Retinal pigment epithelial cell (primary cell): ENCODE data around the gene ZIC5.

ENCODE experiments used
- DNase-seq: peaks from one replicate; pipeline ENCODE4 v3.0.0-alpha.2; 2010; ENCODE audit warnings: low read depth
- H3K4me3 ChIP-seq: 2 replicates; pipeline ENCODE4 v1.5.1; 2011; ENCODE audit warnings: mild to moderate bottlenecking, low read length, control low read depth, moderate library complexity
- TF ChIP-seq, protein P1 (sequence below): conservative IDR thresholded peaks from 2 replicates; pipeline ENCODE4 v1.5.1; 2011; ENCODE audit warnings: low read depth, low read length, control low read depth, inconsistent platforms

ZIC5 gene

DNA sequence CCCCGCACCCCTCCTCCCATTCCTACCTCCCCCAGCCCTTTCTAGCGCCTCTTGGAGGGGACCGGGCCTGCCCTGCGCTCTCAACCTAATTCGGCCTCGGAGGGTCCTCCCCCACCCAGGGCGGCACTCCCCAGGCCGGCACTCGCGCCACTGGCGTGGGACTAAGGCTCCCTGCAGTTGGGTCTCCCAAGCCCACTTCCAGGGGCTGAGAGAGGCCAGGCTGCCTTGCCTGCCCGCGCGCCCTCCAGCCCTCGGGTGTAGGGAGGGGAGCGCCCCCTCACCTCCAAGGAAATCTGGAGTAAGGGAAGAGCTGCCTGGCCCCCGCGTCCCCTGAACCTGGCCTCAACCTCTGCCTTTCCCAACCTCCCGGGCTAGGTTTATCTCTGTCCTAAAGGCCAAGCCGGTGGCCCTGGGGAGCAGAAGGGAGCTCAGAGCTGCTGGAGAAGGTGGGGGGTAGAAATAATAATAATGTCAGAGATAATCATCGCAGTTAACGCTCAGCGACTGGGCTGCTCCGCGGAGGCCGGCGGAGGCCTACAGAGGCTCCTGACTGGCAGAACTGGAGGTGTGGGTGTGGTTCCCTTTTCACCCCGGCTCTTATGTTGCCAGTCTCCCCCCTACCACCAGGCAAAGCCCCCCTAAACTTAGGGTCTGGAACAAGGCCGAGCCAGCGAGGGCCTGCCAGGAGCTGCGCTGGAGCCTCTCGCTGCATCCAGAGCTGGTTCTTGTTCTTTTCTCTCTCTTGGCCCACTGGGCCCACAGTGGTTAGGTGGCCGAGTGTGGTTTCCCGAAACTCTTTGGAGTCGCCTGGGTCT is 19.7 kb upstream of the ZIC5 start:
- no peak for DNase-seq
- H3K4me3 ChIP-seq = no peak overlapping the region
- TF ChIP-seq, protein P1, sequence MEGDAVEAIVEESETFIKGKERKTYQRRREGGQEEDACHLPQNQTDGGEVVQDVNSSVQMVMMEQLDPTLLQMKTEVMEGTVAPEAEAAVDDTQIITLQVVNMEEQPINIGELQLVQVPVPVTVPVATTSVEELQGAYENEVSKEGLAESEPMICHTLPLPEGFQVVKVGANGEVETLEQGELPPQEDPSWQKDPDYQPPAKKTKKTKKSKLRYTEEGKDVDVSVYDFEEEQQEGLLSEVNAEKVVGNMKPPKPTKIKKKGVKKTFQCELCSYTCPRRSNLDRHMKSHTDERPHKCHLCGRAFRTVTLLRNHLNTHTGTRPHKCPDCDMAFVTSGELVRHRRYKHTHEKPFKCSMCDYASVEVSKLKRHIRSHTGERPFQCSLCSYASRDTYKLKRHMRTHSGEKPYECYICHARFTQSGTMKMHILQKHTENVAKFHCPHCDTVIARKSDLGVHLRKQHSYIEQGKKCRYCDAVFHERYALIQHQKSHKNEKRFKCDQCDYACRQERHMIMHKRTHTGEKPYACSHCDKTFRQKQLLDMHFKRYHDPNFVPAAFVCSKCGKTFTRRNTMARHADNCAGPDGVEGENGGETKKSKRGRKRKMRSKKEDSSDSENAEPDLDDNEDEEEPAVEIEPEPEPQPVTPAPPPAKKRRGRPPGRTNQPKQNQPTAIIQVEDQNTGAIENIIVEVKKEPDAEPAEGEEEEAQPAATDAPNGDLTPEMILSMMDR = no peak

DNA sequence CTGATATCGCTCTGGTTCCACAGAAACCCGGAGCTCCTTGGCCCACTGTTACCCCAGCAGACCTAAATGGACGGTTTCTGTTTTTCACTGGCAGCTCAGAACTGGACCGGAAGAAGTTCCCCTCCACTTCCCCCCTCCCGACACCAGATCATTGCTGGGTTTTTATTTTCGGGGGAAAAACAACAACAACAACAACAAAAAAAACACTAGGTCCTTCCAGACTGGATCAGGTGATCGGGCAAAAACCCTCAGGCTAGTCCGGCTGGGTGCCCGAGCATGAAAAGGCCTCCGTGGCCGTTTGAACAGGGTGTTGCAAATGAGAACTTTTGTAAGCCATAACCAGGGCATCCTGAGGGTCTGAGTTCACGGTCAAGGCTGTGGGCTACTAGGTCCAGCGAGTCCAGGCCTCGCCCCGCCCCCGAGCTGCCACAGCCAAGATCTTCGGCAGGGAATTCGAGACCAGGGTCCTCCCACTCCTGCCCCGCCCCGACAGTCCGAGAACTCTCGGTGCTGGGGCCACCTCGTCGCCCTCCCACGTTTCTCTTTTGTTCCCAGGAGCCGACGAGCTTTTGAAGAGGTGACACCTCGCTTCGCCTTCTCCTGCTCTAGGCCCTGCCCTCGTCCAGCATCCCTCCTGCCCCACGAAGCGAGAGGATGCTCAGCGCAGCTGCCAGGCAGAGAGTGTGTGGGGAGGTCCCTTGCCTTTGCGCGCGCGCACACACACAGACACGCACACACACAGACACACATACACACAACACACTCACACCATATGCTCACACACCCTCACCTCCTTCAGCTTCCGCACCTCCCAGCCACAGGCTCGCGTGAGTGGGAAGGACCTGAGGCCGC is 18.8 kb upstream of the ZIC5 start:
- TF ChIP-seq, protein P1 = no peak
- H3K4me3 ChIP-seq = no peak overlapping the region
- no peak for DNase-seq

DNA sequence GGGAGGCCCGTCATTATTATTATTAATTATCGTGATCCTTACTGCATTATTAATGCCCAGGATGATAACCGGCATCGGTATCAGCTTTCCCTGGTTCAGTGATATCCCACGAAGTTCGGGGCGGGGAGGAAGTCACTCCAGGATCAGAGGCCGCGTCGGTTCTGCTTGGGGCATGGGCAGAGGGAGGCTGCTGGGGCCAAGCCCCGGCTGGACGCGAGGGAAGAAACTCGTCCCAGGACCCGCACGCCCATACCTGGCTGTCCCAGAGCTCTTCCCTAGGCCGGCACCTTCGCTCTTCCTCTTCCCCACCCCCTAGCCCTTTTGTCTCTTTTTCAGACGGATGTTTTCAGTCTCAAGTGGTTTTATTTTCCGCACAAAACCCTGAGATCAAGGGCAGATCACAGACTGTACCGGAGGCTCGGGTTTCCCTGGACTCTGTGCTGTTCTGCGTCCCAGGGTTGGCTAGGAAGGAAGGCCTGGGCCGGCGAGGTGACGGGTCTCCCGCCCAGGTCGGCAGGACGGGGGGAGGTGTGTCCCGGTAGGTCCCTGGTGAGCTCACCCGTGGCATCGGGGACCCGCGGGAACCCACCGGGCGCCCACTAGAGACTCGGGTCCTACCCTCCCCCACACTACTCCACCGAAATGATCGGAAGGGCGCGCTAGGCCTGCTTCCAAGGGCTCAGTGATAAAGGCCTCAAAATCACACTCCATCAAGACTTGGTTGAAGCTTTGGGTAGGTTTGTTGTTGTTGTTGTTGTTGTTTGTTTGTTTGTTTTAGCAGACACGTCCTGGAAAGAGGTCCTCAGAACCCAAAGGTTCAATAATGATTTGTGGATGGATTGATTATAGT is 17.9 kb upstream of the ZIC5 start:
- DNase-seq = no peak
- no peak overlapping the region for H3K4me3 ChIP-seq
- TF ChIP-seq, protein P1 = no peak

DNA sequence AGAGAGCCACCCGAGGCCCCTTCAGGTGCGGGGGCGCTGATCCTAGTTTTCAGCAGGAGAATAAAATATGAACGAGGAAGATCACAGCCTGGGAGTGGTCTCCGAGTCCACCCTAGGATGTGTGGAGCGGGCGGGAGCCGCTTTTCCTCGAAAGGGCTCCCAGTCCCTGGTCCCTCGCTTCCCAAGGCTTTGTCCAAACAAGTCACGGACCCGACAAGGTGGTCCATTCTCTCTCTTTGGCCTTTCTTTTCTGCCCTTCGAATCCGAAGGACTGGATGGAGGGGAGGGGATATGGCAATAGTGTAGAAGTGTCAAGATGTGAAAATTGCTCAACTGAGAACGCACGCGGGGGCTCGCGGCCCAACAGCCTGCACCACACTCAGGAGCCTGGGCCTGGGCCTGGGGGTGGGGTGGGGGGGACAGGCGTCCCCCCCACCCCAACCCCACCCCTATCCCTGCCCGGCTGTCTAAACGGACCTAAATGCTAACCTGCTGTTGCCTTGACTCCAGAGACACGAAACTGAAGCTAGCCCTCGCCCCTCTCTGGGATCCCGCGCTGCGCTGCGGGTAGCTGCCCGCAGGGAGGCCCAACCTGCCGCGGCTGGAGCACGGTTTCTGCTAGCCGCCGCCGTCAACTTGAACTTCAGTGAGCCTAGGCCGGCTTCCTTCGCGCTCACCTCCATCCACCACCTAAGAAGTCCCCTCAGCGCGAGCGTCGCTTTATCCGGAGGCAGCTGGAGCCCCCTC is 17.1 kb upstream of the ZIC5 start:
- DNase-seq = no peak
- TF ChIP-seq, protein P1 = no peak
- no peak overlapping the region for H3K4me3 ChIP-seq

DNA sequence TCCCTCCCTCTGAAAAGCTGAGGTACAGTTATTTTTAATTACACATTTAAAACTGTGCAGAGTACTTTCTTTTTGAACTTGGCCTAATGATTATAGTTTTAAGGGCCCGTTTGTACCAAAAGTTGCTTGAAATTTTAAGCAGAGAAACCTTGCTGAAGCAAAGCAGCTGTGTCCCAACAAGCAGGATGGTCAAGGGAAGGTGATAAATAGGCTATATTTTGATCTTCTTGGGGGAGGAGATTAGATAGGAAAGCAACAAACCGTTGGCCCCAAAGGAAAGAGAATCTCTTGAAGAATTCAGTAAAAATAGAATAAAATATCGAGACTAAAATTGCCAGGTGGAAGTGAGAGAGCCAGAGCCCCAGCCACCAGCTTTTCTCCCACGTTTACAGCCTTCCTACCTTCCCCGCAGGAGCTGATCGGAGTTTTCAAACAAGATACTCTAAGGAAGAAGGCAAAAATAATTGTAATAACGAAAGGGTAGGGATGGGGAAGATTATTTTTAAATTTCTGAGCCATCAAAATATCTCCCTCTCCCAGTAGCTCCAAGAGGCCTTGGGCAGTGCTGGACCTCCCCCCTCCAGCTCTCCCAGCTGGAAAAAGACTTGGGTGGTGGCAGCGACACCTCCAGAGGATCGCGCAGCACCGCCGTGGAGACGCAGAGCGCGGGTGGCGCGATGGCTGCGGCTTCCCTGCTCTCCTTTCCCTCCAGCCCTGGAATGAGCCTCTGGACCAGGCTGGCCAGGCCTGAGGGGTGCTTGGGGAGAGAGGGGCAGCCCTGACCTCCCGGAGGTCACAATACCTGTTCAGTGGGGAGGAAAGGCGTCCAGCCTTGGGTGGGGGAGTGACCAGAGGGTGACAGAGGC is 15.8 kb upstream of the ZIC5 start:
- TF ChIP-seq, protein P1 = no peak
- no peak overlapping the region for H3K4me3 ChIP-seq
- no peak for DNase-seq

DNA sequence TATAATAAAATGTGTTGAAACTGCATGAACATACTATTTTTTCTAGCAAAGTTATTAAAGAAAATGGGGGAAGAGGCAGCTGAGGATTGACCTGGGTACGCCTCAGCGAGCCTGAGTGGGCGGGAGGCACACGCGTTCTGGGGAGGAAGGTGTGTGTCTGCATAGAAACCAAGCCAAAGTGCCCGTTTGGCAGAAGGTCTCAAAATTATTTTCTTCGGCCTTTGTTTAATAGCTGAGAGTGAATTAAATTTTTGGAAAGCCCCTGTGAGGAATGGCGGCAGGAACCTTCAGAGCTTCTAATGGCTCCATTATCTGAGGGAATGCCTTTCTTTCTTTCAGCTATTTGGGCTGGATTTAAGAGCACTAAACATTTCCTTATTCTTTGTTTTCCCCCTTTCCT is 15.2 kb upstream of the ZIC5 start:
- no peak for DNase-seq
- TF ChIP-seq, protein P1 = no peak
- no peak overlapping the region for H3K4me3 ChIP-seq
